Fibroblast of lung (primary cell): Measurements from ENCODE around the gene MRPS27. TPM values are rescaled to one million over a fixed set of nuclear protein-coding genes. Genes with fewer than 3 reads are reported as not detected.

Experiments
- DNase-seq, 2 donors: peaks; one replicate each; pipeline versions ENCODE4 v3.0.0 to v3.0.0-alpha.2; 2010; ENCODE audit warnings: low read depth in 2 of 2
- H2AFZ ChIP-seq: 2 replicates; pipeline ENCODE4 v1.5.1; 2012; ENCODE audit warnings: low read length, control low read depth, inconsistent platforms
- H3K27ac ChIP-seq: 2 replicates; pipeline ENCODE4 v1.5.1; 2011; ENCODE audit warnings: low read length, control low read depth; ENCODE audit not compliant: insufficient read depth
- H3K27me3 ChIP-seq: 2 replicates; pipeline ENCODE4 v1.5.1; 2011; ENCODE audit warnings: mild to moderate bottlenecking, low read length; ENCODE audit not compliant: control insufficient read depth, insufficient read depth
- H3K36me3 ChIP-seq: 2 replicates; pipeline ENCODE4 v1.5.1; 2011; ENCODE audit warnings: low read length; ENCODE audit not compliant: control insufficient read depth, insufficient read depth
- H3K4me1 ChIP-seq: 2 replicates; pipeline ENCODE4 v1.5.1; 2011; ENCODE audit warnings: low read length; ENCODE audit not compliant: control insufficient read depth, insufficient read depth; ENCODE audit errors: extremely low read depth
- H3K4me2 ChIP-seq: 2 replicates; pipeline ENCODE4 v1.5.1; 2011; ENCODE audit warnings: low read length, control low read depth; ENCODE audit not compliant: insufficient read depth; ENCODE audit errors: extremely low read depth
- H3K4me3 ChIP-seq, 4 experiments: fragments of 200-600 bp in 1 of 4; sonication (generic) in 1 of 4; replicated peaks in 1 of 4; 2 replicates each; pipeline ENCODE4 v1.5.1; 2011 to 2016; ENCODE audit warnings: low read length in 4 of 4, low read depth in 3 of 4, mild to moderate bottlenecking in 3 of 4, control low read depth in 2 of 4, inconsistent platforms in 1 of 4, mixed read lengths in 1 of 4; ENCODE audit not compliant: insufficient read depth in 1 of 4; ENCODE audit errors: control extremely low read depth in 1 of 4
- H3K79me2 ChIP-seq: 2 replicates; pipeline ENCODE4 v1.5.1; 2012; ENCODE audit warnings: mild to moderate bottlenecking, low read length, inconsistent platforms; ENCODE audit not compliant: control insufficient read depth, insufficient read depth
- H3K9ac ChIP-seq: 2 replicates; pipeline ENCODE4 v1.5.1; 2011; ENCODE audit warnings: mild to moderate bottlenecking, low read length, control low read depth; ENCODE audit not compliant: insufficient read depth
- H3K9me3 ChIP-seq: 2 replicates; pipeline ENCODE4 v1.5.1; 2012; ENCODE audit warnings: low read depth, low read length; ENCODE audit not compliant: control insufficient read depth, insufficient read depth
- H4K20me1 ChIP-seq: 2 replicates; pipeline ENCODE4 v1.5.1; 2011; ENCODE audit warnings: low read length; ENCODE audit not compliant: control insufficient read depth, insufficient read depth; ENCODE audit errors: extremely low read depth
- EZH2 ChIP-seq: IDR thresholded peaks from 2 replicates; pipeline ENCODE4 v1.5.1; 2012; ENCODE audit warnings: low read length, control low read depth, mild to moderate bottlenecking; ENCODE audit errors: missing control alignments
- polyA plus RNA-seq, 2 donors: library from polyadenylated mRNA; depleted of rRNA in 1 of 2; stranded (reverse) in 1 of 2; unstranded in 1 of 2; fragments of >200 nt; gene quantifications; 2 replicates each; pipeline ENCODE4 v1.2.1, GENCODE V29; 2011 to 2012; ENCODE audit warnings: missing spikeins in 1 of 2
- total RNA-seq: library from RNA; depleted of rRNA; stranded (reverse); fragments of >200 nt; gene quantifications from 2 replicates; pipeline ENCODE4 v1.2.1, GENCODE V29; 2014
- TF ChIP-seq, protein P1 (sequence below), 2 donors: IDR thresholded peaks in 1 of 2; conservative IDR thresholded peaks in 1 of 2; 1 replicate in 1 of 2; 2 replicates in 1 of 2; pipeline ENCODE4 v1.5.1; 2011 to 2012; ENCODE audit warnings: low read length in 2 of 2, control low read depth in 1 of 2, inconsistent platforms in 1 of 2, low read depth in 1 of 2, mild to moderate bottlenecking in 1 of 2

The MRPS27 gene
- total and polyA plus RNA-seq, 2 donors (not counting 1 experiment from before 2014, with no cell fraction given): 67.2 to 86.5 TPM

DNA sequence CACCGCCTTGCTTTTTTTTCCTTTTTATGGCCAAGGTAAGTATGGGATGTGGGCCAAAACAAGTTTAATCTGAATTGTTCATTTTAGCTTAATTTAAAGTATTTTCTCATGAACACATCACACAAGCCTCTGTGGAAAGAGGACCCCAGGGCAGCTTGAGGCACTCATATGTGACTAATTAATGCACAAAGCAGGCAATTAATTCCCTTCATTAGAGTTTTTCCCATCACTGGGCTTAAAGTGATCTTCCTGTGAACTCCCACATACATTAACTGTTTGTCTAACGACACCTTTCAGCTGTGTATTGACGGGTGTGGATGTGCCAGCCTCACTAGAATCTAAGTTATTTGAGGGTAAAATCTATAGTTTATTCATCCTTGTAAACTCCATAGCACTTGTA lies 103.3 kb downstream of the MRPS27 start:
- Histone ChIP-seq H3K9me3 (no peaks in the 10 kb centered on the region), H4K20me1 (no peaks in the 10 kb centered on the region), H3K4me1 (no peaks in the 10 kb centered on the region), H2AFZ (no peak overlapping the region), H3K4me2 (no peak overlapping the region), H3K36me3 (peaks cover 10% of the 10 kb centered on the region), H3K9ac (no peak overlapping the region), H3K27me3 (no peaks in the 10 kb centered on the region), H3K4me3 (no peak overlapping the region), H3K27ac (no peak overlapping the region), H3K79me2 (no peaks in the 10 kb centered on the region)
- TF ChIP-seq EZH2: no peak
- TF ChIP-seq, protein P1, sequence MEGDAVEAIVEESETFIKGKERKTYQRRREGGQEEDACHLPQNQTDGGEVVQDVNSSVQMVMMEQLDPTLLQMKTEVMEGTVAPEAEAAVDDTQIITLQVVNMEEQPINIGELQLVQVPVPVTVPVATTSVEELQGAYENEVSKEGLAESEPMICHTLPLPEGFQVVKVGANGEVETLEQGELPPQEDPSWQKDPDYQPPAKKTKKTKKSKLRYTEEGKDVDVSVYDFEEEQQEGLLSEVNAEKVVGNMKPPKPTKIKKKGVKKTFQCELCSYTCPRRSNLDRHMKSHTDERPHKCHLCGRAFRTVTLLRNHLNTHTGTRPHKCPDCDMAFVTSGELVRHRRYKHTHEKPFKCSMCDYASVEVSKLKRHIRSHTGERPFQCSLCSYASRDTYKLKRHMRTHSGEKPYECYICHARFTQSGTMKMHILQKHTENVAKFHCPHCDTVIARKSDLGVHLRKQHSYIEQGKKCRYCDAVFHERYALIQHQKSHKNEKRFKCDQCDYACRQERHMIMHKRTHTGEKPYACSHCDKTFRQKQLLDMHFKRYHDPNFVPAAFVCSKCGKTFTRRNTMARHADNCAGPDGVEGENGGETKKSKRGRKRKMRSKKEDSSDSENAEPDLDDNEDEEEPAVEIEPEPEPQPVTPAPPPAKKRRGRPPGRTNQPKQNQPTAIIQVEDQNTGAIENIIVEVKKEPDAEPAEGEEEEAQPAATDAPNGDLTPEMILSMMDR (conservative IDR thresholded peaks at IDR 0.05 in 1 of 2, IDR thresholded peaks at IDR 0.05 in 1 of 2; ENCODE audit: low read depth in 1 of 2, low read length in 2 of 2): no peak
- DNase-seq: no peak

DNA sequence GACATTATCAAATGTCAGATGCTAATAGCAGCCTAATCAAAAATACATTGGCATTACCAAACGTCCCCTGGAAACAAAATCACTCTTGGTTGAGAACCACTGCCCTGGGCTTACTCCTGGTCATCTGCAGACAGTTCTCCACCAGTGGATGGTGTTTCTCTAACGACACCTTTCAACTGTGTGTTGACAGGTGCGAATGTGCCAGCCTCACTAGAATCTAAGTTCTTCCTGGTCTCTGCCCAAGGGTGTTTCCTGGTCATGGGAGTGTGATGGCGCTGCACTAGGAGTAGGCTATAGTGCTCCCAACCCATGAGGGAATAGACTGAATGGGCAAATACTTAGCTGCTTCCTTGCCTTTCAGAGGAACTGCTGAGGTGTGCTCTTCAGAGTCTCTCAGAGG lies 105.9 kb downstream of the MRPS27 start:
- DNase-seq: no peak
- no peak for TF ChIP-seq EZH2
- TF ChIP-seq, protein P1 (conservative IDR thresholded peaks at IDR 0.05 in 1 of 2, IDR thresholded peaks at IDR 0.05 in 1 of 2; ENCODE audit: low read depth in 1 of 2, low read length in 2 of 2): no peak
- no peaks in the 10 kb centered on the region for H3K79me2 ChIP-seq
- no peaks in the 10 kb centered on the region for H3K36me3 ChIP-seq
- H3K4me2 ChIP-seq: no peak overlapping the region
- H2AFZ ChIP-seq: no peak overlapping the region
- peaks cover 13% of the 10 kb centered on the region for H3K4me1 ChIP-seq
- no peak overlapping the region for H3K9ac ChIP-seq
- no peaks in the 10 kb centered on the region for H3K9me3 ChIP-seq
- H3K27ac ChIP-seq: no peak overlapping the region
- H3K4me3 ChIP-seq: no peak overlapping the region
- H3K27me3 ChIP-seq: no peaks in the 10 kb centered on the region
- no peaks in the 10 kb centered on the region for H4K20me1 ChIP-seq

- H3K9ac ChIP-seq: no peak overlapping the region
- no peak for DNase-seq
- H3K4me2 ChIP-seq: no peak overlapping the region
- no peak overlapping the region for H2AFZ ChIP-seq
- peaks cover 13% of the 10 kb centered on the region for H3K4me1 ChIP-seq
- TF ChIP-seq EZH2: no peak
- TF ChIP-seq, protein P1 (conservative IDR thresholded peaks at IDR 0.05 in 1 of 2, IDR thresholded peaks at IDR 0.05 in 1 of 2; ENCODE audit: low read depth in 1 of 2, low read length in 2 of 2): no peak
- no peak overlapping the region for H3K27ac ChIP-seq
- no peaks in the 10 kb centered on the region for H4K20me1 ChIP-seq
- no peaks in the 10 kb centered on the region for H3K36me3 ChIP-seq
- H3K4me3 ChIP-seq: no peak overlapping the region
- no peaks in the 10 kb centered on the region for H3K27me3 ChIP-seq
- H3K9me3 ChIP-seq: no peaks in the 10 kb centered on the region
- no peaks in the 10 kb centered on the region for H3K79me2 ChIP-seq
Observed at GRCh38 chr5:72213482-72213881, 106.6 kb downstream of the MRPS27 start.
